ENCODE results near the gene RIMS3.

- TF ChIP-seq CTCF (IDR thresholded peaks at IDR 0.05) (no peak), EP300 (IDR thresholded peaks at IDR 0.05) (no peak)
These were observed 71.3 kb downstream of the RIMS3 start for GRCh38 chr1:40594187-40594531.

Data from sigmoid colon (tissue), 4 donors.